ENCODE results near the gene N4BP2.

Gene N4BP2

DNA sequence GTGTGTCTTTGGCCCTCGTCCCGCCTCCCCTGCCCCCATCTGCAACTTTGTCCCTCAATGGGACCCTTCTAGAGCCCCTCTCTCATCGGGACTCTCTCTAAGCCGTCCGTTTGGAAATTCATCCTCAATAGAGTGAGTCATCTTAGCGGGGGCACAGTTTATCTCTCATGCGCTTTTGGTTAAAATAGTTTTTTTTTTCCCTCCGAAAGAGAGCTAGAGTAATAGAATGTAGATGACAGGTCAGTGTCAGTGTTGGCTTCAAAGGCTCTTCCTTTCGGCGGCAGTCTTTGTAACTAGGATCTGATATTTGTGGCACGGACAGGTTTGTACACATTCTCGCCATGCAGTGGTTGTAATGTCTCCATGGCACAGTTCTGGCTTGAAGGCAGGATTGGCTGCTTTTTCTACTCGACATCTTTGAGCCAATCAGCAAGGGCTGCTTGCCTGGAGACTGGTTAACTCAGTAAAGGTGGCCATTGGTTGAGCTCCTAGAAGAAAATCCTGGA lies 989 bp downstream of the N4BP2 start:
- peak; percentile 89 for DNase-seq (ENCODE audit: extremely low read depth, low read depth)
- TF ChIP-seq, protein P1, sequence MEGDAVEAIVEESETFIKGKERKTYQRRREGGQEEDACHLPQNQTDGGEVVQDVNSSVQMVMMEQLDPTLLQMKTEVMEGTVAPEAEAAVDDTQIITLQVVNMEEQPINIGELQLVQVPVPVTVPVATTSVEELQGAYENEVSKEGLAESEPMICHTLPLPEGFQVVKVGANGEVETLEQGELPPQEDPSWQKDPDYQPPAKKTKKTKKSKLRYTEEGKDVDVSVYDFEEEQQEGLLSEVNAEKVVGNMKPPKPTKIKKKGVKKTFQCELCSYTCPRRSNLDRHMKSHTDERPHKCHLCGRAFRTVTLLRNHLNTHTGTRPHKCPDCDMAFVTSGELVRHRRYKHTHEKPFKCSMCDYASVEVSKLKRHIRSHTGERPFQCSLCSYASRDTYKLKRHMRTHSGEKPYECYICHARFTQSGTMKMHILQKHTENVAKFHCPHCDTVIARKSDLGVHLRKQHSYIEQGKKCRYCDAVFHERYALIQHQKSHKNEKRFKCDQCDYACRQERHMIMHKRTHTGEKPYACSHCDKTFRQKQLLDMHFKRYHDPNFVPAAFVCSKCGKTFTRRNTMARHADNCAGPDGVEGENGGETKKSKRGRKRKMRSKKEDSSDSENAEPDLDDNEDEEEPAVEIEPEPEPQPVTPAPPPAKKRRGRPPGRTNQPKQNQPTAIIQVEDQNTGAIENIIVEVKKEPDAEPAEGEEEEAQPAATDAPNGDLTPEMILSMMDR (IDR thresholded peaks at IDR 0.05; ENCODE audit: low read depth, low read length, missing control alignments) = no peak

DNA sequence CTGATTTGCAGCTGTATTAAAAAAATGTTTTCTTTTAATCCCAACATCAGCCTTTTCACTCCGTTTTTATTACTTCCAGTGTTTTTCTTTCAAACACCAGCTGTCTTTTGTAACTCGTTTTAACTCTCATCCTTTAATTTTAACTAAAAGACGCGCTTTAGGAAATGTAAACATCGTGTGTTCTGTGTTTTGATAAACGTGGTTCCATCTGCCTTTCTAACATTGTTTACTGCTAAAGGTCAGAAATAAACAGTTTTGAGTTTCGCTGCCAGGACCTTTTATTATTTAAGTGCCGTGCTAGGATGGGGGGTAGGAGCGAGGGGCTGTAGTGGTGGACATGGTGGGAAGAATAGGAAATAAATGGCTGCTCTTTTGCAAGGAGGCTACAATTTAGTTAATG lies 1.5 kb downstream of the N4BP2 start:
- H3K4me3 ChIP-seq (replicated peaks; ENCODE audit: low read depth, low read length) = peak overlapping the region; percentile 63
- TF ChIP-seq, protein P1 (IDR thresholded peaks at IDR 0.05; ENCODE audit: low read depth, low read length, missing control alignments) = no peak
- no peak for DNase-seq (ENCODE audit: extremely low read depth, low read depth)

More for the DNA sequence above, 989 bp downstream of the N4BP2 start:
- H3K4me3 ChIP-seq (replicated peaks; ENCODE audit: low read depth, low read length) = peak overlapping the region; percentile 63

DNA sequence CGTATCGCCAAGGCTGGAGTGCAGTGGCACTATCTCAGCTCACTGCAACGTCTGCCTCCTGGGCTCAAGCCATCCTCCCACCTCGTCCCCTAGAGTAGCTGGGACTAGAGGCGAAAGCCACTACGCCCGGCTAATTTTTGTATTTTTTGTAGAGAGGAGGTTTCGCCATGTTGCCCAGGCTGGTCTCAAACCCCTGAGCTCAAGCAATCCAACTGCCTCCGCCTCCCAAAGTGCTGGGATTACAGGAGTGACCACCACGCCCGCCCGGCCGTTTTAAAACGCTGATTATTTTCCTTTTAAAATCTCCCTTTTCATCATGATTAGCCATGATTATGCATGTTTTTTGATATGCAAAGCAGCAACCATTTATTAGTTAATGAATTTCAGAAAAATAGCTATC lies 2.2 kb downstream of the N4BP2 start:
- peak overlapping the region; percentile 63; the same call in 1 of the 2 replicates for H3K4me3 ChIP-seq (replicated peaks; ENCODE audit: low read depth, low read length)
- no peak for DNase-seq (ENCODE audit: extremely low read depth, low read depth)
- TF ChIP-seq, protein P1 (IDR thresholded peaks at IDR 0.05; ENCODE audit: low read depth, low read length, missing control alignments) = no peak

DNA sequence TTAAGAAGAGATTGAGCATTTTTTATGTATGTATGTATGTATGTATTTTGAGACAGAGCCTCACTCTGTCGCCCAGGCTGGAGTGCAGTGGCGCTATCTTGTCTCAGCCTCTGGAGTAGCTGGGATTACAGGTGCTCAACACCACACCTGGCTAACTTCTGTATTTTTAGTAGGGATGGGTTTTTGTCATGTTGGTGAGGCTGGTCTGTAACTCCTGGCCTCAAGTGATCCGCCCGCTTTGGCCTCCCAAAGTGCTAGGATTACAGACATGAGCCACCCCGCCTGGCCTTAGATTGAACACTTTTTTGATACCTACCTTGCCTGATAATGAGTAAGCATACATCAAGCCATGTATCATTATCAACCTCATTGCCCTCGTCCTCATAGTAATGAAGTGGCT lies 2.7 kb downstream of the N4BP2 start:
- no peak overlapping the region for H3K4me3 ChIP-seq (replicated peaks; ENCODE audit: low read depth, low read length)
- no peak for DNase-seq (ENCODE audit: extremely low read depth, low read depth)
- TF ChIP-seq, protein P1 (IDR thresholded peaks at IDR 0.05; ENCODE audit: low read depth, low read length, missing control alignments) = no peak

DNA sequence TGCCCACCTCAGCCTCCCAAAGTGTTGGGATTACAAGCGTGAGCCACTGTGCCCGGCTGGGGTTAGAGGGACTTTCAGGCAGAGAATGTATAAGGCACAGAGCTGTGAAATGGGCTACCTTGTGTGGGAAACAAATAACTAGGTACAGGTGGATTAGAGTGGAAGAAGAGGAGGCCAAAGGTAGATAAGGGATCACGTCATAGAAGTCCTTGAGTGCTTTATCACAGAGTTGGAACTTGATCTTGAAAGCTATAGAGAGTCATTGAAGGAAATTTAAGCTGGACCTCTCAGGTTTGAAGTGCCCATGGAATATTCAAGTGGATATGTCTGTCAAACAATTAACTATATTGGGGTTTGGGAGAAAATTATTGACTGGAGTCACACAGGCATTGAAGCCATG lies 8.4 kb downstream of the N4BP2 start:
- TF ChIP-seq, protein P1 (IDR thresholded peaks at IDR 0.05; ENCODE audit: low read depth, low read length, missing control alignments) = no peak

DNA sequence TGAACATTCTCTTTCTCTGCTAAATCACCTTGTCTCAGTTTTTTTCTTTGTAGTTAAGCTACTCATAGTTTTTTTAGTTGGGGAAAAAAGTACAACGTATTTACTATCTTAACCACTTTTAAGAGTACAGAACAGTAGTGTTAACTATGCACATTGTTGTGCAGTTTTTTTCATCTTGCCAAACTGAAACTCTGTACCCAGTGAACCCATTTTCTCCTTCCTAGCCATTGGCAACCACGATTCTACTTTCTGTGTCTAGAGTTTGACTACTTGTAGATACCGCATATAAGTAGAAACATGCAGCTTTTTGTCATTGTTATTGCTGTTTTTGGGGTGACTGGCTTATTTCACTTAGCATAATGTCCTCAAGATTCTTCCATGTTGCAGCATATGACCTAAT lies 10.0 kb downstream of the N4BP2 start:
- no peak overlapping the region for H3K4me3 ChIP-seq (replicated peaks; ENCODE audit: low read depth, low read length)
- DNase-seq (ENCODE audit: extremely low read depth, low read depth) = no peak
- TF ChIP-seq, protein P1 (IDR thresholded peaks at IDR 0.05; ENCODE audit: low read depth, low read length, missing control alignments) = no peak

More for the DNA sequence above, 8.4 kb downstream of the N4BP2 start:
- no peak overlapping the region for H3K4me3 ChIP-seq (replicated peaks; ENCODE audit: low read depth, low read length)
- no peak for DNase-seq (ENCODE audit: extremely low read depth, low read depth)

DNA sequence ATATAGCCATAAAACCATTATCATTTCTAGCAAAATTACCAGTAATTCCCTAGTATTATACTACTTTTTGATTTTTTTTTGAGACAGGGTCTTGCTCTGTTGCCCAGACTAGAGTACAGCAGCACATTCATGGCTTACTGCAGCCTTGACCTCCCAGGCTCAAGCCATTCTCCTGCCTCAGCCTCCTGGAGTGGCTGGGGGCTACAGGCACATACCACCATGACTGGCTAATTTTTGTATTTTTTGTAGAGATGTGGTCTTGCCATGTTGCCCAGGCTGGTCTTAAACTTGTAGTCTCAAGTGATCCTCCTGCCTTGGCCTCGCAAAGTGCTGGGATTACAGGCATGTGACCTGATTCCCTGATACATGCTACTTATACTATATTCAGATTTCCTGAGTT lies 13.7 kb downstream of the N4BP2 start:
- H3K4me3 ChIP-seq (replicated peaks; ENCODE audit: low read depth, low read length) = no peak overlapping the region
- no peak for DNase-seq (ENCODE audit: extremely low read depth, low read depth)
- TF ChIP-seq, protein P1 (IDR thresholded peaks at IDR 0.05; ENCODE audit: low read depth, low read length, missing control alignments) = no peak

Measured in HFF-Myc (cell line).